ENCODE data around the gene ANP32D. TPM values are rescaled to one million over a fixed set of nuclear protein-coding genes. Genes with fewer than 3 reads are reported as not detected.

ANP32D gene
- total RNA-seq: not detected

DNA sequence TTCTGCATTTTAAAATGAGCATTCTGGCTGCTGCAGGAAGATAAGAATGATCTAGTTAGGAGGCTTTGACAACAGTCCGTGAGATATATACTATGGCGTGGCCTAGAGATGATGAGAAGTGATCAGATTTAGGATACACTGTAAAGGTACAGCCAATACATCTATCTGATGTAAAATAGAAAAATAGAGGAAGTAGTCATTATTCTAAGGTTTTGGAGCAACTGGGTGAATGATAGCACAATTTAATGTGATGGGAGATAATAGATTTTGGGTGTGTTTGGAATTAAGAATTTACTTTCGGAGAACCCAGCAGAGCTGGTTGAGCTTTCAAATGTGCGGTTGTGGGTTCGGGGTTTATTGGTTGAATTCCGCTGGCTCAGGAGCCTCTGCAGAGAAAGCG, at the start of gene ANP32D:
Gene ANP32D (plus strand): TSS at position 301 of the 400 bp plus-strand sequence. CDS start 106 bp downstream, outside the sequence.

DNA sequence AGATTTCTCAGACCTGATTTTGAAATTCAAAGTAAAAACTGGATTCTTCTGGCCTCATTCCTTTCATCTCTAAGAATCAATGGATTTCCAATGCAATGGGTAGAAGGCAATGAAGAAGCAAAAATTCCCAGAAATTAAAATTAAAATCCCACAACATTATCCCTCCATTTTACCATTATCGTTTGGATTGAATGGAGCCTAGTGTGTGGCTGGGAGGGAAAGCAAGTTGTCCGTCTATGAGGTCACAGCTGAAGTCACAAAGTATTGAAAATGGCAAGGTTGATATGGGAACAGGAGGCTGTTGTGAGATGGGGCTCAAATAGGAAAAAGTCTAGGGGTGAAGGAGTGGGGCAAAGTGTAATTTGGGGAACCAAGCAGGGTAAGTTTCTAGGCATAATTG, 9.8 kb downstream of the ANP32D start, which contains the start of gene C12orf54:
Gene C12orf54 (plus strand): TSS at position 301 of the 400 bp plus-strand sequence. CDS start 799 bp downstream, outside the sequence.

Other genes starting within 250 kb of the ANP32D start
- gene ZNF641, start 121.6 kb upstream of the ANP32D start, total RNA-seq: 51.1 TPM
- not detected for gene C12orf54, start 9.9 kb downstream of the ANP32D start, total RNA-seq
- gene OR8S1, start 53.1 kb downstream of the ANP32D start, total RNA-seq: not detected
- gene LALBA, start 97.5 kb downstream of the ANP32D start, total RNA-seq: not detected
- gene KANSL2, start 209.7 kb downstream of the ANP32D start, total RNA-seq: 95.5 TPM
- 43.7 TPM for gene CCNT1, start 244.1 kb downstream of the ANP32D start, total RNA-seq